Measurements from ENCODE around the gene CHPF2. TPM values are rescaled to one million over a fixed set of nuclear protein-coding genes. Genes with fewer than 3 reads are reported as not detected.

The CHPF2 gene
- total and polyA plus RNA-seq, 2 of the 13 experiments (the other 11 are each of a cell fraction or from before 2014, with no cell fraction given) = 15.4 to 21.5 TPM

- TF ChIP-seq CBX2 (IDR thresholded peaks at IDR 0.05; ENCODE audit: low read depth, low read length) (no peak), CBX2 (CRISPR knock-in tag; IDR thresholded peaks at IDR 0.05; ENCODE audit: low read depth) (no peak), FOXO1 (CRISPR knock-in tag; IDR thresholded peaks at IDR 0.05) (no peak), RORA (CRISPR knock-in tag; IDR thresholded peaks at IDR 0.05) (no peak), BRCA1 (CRISPR knock-in tag; IDR thresholded peaks at IDR 0.05) (no peak), ZHX1 (CRISPR knock-in tag; IDR thresholded peaks at IDR 0.05; ENCODE audit: low read depth) (no peak), NFE2L1 (CRISPR knock-in tag; IDR thresholded peaks at IDR 0.05; ENCODE audit: borderline replicate concordance) (no peak)
Measured at GRCh38 chr7:151198945-151199848, 33.1 kb upstream of the CHPF2 start (continued).

GRCh38 chr7:151201344-151201743 lies 30.9 kb upstream of the CHPF2 start:
- Histone ChIP-seq H2AFZ (ENCODE audit: low read length) (no peak overlapping the region), H3K36me3 (replicated peaks in 1 of 2; ENCODE audit: control insufficient read depth in 1 of 2, insufficient read depth in 2 of 2, low read length in 2 of 2) (no peaks in the 10 kb centered on the region), H3K27ac (ENCODE audit: extremely low read length, insufficient read depth, low read length) (no peak overlapping the region), H3K4me3 (replicated peaks in 1 of 3; ENCODE audit: insufficient read depth in 1 of 3, low read depth in 2 of 3, low read length in 3 of 3) (no peak overlapping the region), H3K4me1 (ENCODE audit: insufficient read depth, low read length) (no peaks in the 10 kb centered on the region), H3K27me3 (ENCODE audit: control insufficient read depth in 1 of 2, insufficient read depth in 2 of 2, low read length in 2 of 2) (peaks cover 14 to 90% of the 10 kb centered on the region in 2 experiments), H3K79me2 (ENCODE audit: insufficient read depth, low read length) (no peaks in the 10 kb centered on the region), H3K9me3 (ENCODE audit: low read length) (no peaks in the 10 kb centered on the region), H3K9ac (ENCODE audit: insufficient read depth, low read depth, low read length) (no peak overlapping the region), H4K20me1 (ENCODE audit: insufficient read depth, low read length) (0 out of 2 replicates have a peak, but pooled peaks cover 3% of the 10 kb centered on the region), H3K4me2 (ENCODE audit: low read depth, low read length) (no peak overlapping the region)
- in situ Hi-C loops (cut with HindIII; ENCODE audit: extremely low pct_ligation_motif_present, low pct_unique_long_range_greater_than_20kb) (no loop called here), intact Hi-C loops (cut with micrococcal nuclease; ENCODE audit: unreplicated experiment) (no loop called here)
- no peak for ATAC-seq
- POLR2A ChIA-PET = no interaction called here
- BruUV-seq (replicated peaks) = no TSS peak
- CTCF ChIA-PET (ENCODE audit: low intra/inter-chr PET ratio, low total read pairs) = no interaction called here
- no peak for FAIRE-seq
- no peak for DNase-seq (ENCODE audit: low spot score)
- TF ChIP-seq ZBTB21 (CRISPR knock-in tag; IDR thresholded peaks at IDR 0.05) (no peak), ZBTB43 (CRISPR knock-in tag; conservative IDR thresholded peaks at IDR 0.05) (no peak), FOXK2 (IDR thresholded peaks at IDR 0.05) (no peak), MXD3 (CRISPR knock-in tag; IDR thresholded peaks at IDR 0.05) (no peak), PHF21A (CRISPR knock-in tag; IDR thresholded peaks at IDR 0.05) (no peak)
- 0% methylated on average over 3 of the region's 3 CpGs for WGBS (ENCODE audit: low lambda C conversion rate)

Data from HepG2 (cell line).